ENCODE results near the gene GALNT15.

The GALNT15 gene

GRCh38 chr3:16189201-16189600 is 14.7 kb downstream of the GALNT15 start:
- DNase-seq: no peak

GRCh38 chr3:16190704-16191103 is 16.2 kb downstream of the GALNT15 start:
- DNase-seq: no peak

GRCh38 chr3:16191591-16191990 is 17.1 kb downstream of the GALNT15 start:
- no peak for DNase-seq

GRCh38 chr3:16192176-16192811 is 17.8 kb downstream of the GALNT15 start:
- DNase-seq: no peak

GRCh38 chr3:16198427-16198826 is 23.9 kb downstream of the GALNT15 start:
- DNase-seq: no peak

GRCh38 chr3:16199769-16200168 is 25.3 kb downstream of the GALNT15 start:
- DNase-seq: no peak

GRCh38 chr3:16200411-16200810 is 25.9 kb downstream of the GALNT15 start:
- no peak for DNase-seq

GRCh38 chr3:16203031-16203430 is 28.6 kb downstream of the GALNT15 start:
- no peak for DNase-seq

- no peak for DNase-seq
Measured at GRCh38 chr3:16203671-16204629, 29.5 kb downstream of the GALNT15 start.

GRCh38 chr3:16204751-16205150 is 30.3 kb downstream of the GALNT15 start:
- DNase-seq: no peak

GRCh38 chr3:16205156-16205870 is 30.8 kb downstream of the GALNT15 start:
- DNase-seq: no peak

- DNase-seq: no peak
Measured at GRCh38 chr3:16207031-16207430, 32.6 kb downstream of the GALNT15 start.

GRCh38 chr3:16211176-16211904 is 36.9 kb downstream of the GALNT15 start:
- no peak for DNase-seq

- no peak for DNase-seq
Measured at GRCh38 chr3:16214366-16214765, 39.9 kb downstream of the GALNT15 start.

GRCh38 chr3:16216373-16216935 is 42.0 kb downstream of the GALNT15 start:
- no peak for DNase-seq

- no peak for DNase-seq
Measured at GRCh38 chr3:16219777-16220176, 45.3 kb downstream of the GALNT15 start.

- DNase-seq: no peak
Measured at GRCh38 chr3:16221990-16222389, 47.5 kb downstream of the GALNT15 start.

GRCh38 chr3:16222547-16222946 is 48.1 kb downstream of the GALNT15 start:
- DNase-seq: no peak

GRCh38 chr3:16224325-16224724 is 49.8 kb downstream of the GALNT15 start:
- DNase-seq: no peak

- DNase-seq: no peak
Measured at GRCh38 chr3:16227566-16227965, 53.1 kb downstream of the GALNT15 start.

GRCh38 chr3:16229681-16230080 is 55.2 kb downstream of the GALNT15 start:
- no peak for DNase-seq

GRCh38 chr3:16231983-16232382 is 57.5 kb downstream of the GALNT15 start:
- no peak for DNase-seq

- DNase-seq: no peak
Measured at GRCh38 chr3:16233806-16234205, 59.3 kb downstream of the GALNT15 start.
